Activated T-helper 2 cell treated with anti-CD3 and anti-CD28 coated beads, Interferon-gamma antibody, Interleukin-2, Interleukin-4, amounts not matched to agents 10 μg/mL and 5 μg/mL and 100 μg/mL, durations not matched to agents 14 hours and 24 hours and 36 hours (primary cell): ENCODE data around the gene EYS. TPM values are rescaled to one million over a fixed set of nuclear protein-coding genes. Genes with fewer than 3 reads are reported as not detected.
"Not testable (repeated sequence)": the region's sequence is repeated elsewhere in the genome, so short reads cannot be mapped to it uniquely, and the experiment has no call there.

Source experiments
- DNase-seq: peaks from one replicate; pipeline ENCODE4 v3.0.0; 2021; ENCODE audit warnings: low spot score
- H3K27ac Mint-ChIP-seq: one replicate; pipeline ENCODE4 v1.8.0; 2021; ENCODE audit warnings: mixed read lengths
- H3K27me3 Mint-ChIP-seq: one replicate; pipeline ENCODE4 v1.8.0; 2021; ENCODE audit warnings: low read depth, mixed read lengths
- H3K36me3 Mint-ChIP-seq: one replicate; pipeline ENCODE4 v1.8.0; 2021; ENCODE audit warnings: low read depth, mixed read lengths
- H3K4me1 Mint-ChIP-seq: one replicate; pipeline ENCODE4 v1.8.0; 2021; ENCODE audit warnings: low read depth, mixed read lengths
- H3K4me3 Mint-ChIP-seq: one replicate; pipeline ENCODE4 v1.8.0; 2021; ENCODE audit warnings: low read depth, mild to moderate bottlenecking, moderate library complexity, mixed read lengths
- H3K9me3 Mint-ChIP-seq: one replicate; pipeline ENCODE4 v1.8.0; 2021; ENCODE audit warnings: mixed read lengths
- intact Hi-C: fragments of 100-400 bp; cut with micrococcal nuclease; formaldehyde crosslinking; loops from one replicate; pipeline ENCODE4 v1.15.1; 2023
- total RNA-seq: library from RNA; stranded (reverse); gene quantifications from 2 replicates; pipeline ENCODE4 v1.2.3, GENCODE V29; 2022

Gene EYS
- total RNA-seq, 1 donor from 2014 or later, result not detected

GRCh38 chr6:63773200-63773599 is 1933.8 kb downstream of the EYS start:
- Mint-ChIP-seq H3K36me3 (no peaks in the 10 kb centered on the region), H3K4me3 (no peak overlapping the region), H3K4me1 (no peaks in the 10 kb centered on the region), H3K9me3 (no peaks in the 10 kb centered on the region), H3K27me3 (peaks cover 19% of the 10 kb centered on the region), H3K27ac (no peak overlapping the region)
- intact Hi-C loops, result no loop called here
- no peak for DNase-seq

- Mint-ChIP-seq H3K27me3 (peaks cover 5% of the 10 kb centered on the region), H3K4me3 (no peak overlapping the region), H3K4me1 (no peaks in the 10 kb centered on the region), H3K36me3 (no peaks in the 10 kb centered on the region), H3K9me3 (no peaks in the 10 kb centered on the region), H3K27ac (no peak overlapping the region)
- intact Hi-C loops, result no loop called here
- no peak for DNase-seq
These were observed 1941.2 kb downstream of the EYS start for GRCh38 chr6:63765828-63766227.

DNA sequence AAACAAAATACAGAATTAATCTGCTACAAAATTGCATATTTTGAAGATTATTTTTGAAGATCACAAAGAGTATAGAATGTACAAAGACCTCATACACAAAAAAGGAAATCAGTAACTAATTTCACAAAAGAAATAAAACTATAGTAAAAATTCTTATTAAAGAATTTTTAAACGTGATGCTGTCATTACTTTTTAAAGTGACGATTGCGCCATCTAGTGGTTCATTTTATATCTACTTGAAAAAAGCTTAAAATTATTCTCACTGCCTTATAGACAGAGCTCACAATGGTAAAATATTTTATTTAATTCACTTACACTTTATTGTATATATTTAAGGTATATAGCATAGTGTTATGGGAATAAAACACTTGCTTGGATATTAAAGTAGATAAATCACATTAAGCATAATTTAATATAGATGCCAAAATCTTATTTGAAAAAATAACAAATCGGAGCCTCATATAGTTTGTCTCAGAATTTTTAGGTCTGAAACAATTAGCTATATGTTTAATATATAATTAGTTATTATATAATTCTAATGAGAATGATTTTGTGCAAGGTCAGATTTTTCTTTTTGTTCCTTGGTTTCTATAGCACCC is 1942.6 kb downstream of the EYS start:
- H3K36me3 Mint-ChIP-seq, result no peaks in the 10 kb centered on the region
- H3K27me3 Mint-ChIP-seq, result peaks cover 6% of the 10 kb centered on the region
- H3K9me3 Mint-ChIP-seq, result no peaks in the 10 kb centered on the region
- no peaks in the 10 kb centered on the region for H3K4me1 Mint-ChIP-seq
- intact Hi-C loops, result loop anchor here (1.0 kb wide), 2 partner anchors 166 to 412 kb away; no protein-coding TSS in a partner anchor
- no peak overlapping the region for H3K4me3 Mint-ChIP-seq
- DNase-seq, result no peak
- no peak overlapping the region for H3K27ac Mint-ChIP-seq

DNA sequence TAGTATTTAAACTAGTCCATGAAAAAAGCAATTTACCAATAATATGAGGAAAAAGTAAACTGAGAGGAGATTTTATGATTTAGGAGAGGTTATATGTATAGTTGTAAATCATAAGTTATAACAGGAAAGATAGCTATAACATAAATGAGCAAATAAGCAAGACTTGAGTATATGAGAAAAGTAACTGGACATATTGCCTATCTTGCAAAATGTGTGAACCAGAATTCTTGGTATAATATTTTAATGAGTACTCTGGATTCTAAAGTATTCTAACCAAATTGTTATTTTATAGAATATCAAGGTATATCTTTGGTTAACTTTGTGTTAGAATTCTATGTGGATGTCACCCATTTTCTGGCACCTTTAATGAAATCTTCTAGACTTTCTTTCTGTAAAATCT is 1946.8 kb downstream of the EYS start:
- no peak for DNase-seq
- intact Hi-C loops, result no loop called here
- Mint-ChIP-seq H3K27me3 (peaks cover 3% of the 10 kb centered on the region), H3K36me3 (no peaks in the 10 kb centered on the region), H3K4me1 (no peaks in the 10 kb centered on the region), H3K9me3 (peaks cover 15% of the 10 kb centered on the region), H3K27ac (no peak overlapping the region), H3K4me3 (no peak overlapping the region)

DNA sequence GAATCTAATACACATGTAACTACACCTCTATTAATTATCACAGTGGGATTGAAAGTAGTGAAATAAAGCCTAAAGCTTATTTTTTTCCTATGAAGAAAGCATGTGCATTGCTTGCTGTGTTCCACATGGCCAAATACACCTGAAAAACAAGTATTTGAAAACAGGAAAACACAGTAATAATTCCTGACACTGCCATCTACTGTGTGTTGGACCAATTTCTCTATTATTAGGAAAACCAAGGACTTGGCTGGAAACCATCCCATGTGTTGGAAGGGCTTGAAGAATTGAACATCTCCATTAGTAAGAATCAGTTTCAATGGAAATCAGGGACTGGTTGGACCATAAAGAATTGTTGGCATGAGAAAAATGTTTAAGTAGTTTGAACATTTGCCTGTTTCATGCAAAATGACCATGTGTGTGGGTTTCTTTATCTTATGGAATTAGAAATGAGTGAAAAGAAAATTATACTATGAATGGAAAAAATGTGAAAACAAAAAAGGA is 1947.4 kb downstream of the EYS start:
- H3K4me3 Mint-ChIP-seq, result no peak overlapping the region
- H3K27me3 Mint-ChIP-seq, result peaks cover 3% of the 10 kb centered on the region
- no peaks in the 10 kb centered on the region for H3K4me1 Mint-ChIP-seq
- intact Hi-C loops, result loop anchor here (10.0 kb wide), 1 partner anchor 65 kb away; no protein-coding TSS in a partner anchor
- H3K36me3 Mint-ChIP-seq, result no peaks in the 10 kb centered on the region
- no peak overlapping the region for H3K27ac Mint-ChIP-seq
- DNase-seq, result no peak
- peaks cover 15% of the 10 kb centered on the region for H3K9me3 Mint-ChIP-seq

GRCh38 chr6:63757826-63758225 is 1949.2 kb downstream of the EYS start:
- peaks cover 15% of the 10 kb centered on the region for H3K9me3 Mint-ChIP-seq
- intact Hi-C loops, result loop anchor here (10.0 kb wide), 1 partner anchor 63 kb away; no protein-coding TSS in a partner anchor
- H3K4me3 Mint-ChIP-seq, result no peak overlapping the region
- no peaks in the 10 kb centered on the region for H3K4me1 Mint-ChIP-seq
- DNase-seq, result no peak
- H3K27ac Mint-ChIP-seq, result no peak overlapping the region
- no peaks in the 10 kb centered on the region for H3K36me3 Mint-ChIP-seq
- peaks cover 2% of the 10 kb centered on the region for H3K27me3 Mint-ChIP-seq

- H3K27ac Mint-ChIP-seq, H3K4me1 Mint-ChIP-seq, H3K4me3 Mint-ChIP-seq, DNase-seq, H3K27me3 Mint-ChIP-seq, H3K36me3 Mint-ChIP-seq: not testable (repeated sequence)
- intact Hi-C loops, result loop anchor here (10.0 kb wide), 1 partner anchor 62 kb away; no protein-coding TSS in a partner anchor
- peaks cover 15% of the 10 kb centered on the region for H3K9me3 Mint-ChIP-seq
These were observed 1949.8 kb downstream of the EYS start for GRCh38 chr6:63757275-63757674.

GRCh38 chr6:63750400-63750799 is 1956.6 kb downstream of the EYS start:
- peaks cover 4% of the 10 kb centered on the region for H3K9me3 Mint-ChIP-seq
- H3K27ac Mint-ChIP-seq, result no peak overlapping the region
- H3K36me3 Mint-ChIP-seq, result no peaks in the 10 kb centered on the region
- no peaks in the 10 kb centered on the region for H3K4me1 Mint-ChIP-seq
- H3K27me3 Mint-ChIP-seq, result peaks cover 3% of the 10 kb centered on the region
- DNase-seq, result no peak
- H3K4me3 Mint-ChIP-seq, result no peak overlapping the region
- intact Hi-C loops, result loop anchor here (10.0 kb wide), 1 partner anchor 56 kb away; no protein-coding TSS in a partner anchor

DNA sequence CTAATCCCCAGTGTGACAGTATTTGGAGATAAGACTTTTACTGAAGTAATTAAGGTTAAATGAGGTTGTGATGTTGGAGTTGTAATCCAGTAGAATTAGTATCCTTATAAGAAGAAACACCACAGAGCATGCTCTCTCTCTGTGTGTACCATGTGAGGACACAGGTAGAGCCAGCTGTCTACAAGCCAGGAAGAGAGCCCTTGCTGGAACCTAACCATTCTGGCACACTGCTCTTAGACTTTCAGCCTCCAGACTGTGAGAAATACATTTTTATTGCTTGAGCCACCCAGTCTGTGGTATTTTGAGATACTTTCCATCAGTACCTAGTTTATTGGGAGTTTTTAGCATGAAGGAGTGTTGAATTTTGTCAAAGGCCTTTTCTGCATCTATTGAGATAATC is 1961.2 kb downstream of the EYS start:
- Mint-ChIP-seq H3K4me3 (no peak overlapping the region), H3K27me3 (peaks cover 3% of the 10 kb centered on the region), H3K36me3 (no peaks in the 10 kb centered on the region), H3K27ac (no peak overlapping the region), H3K9me3 (peaks cover 4% of the 10 kb centered on the region), H3K4me1 (no peaks in the 10 kb centered on the region)
- DNase-seq, result no peak
- intact Hi-C loops, result no loop called here

DNA sequence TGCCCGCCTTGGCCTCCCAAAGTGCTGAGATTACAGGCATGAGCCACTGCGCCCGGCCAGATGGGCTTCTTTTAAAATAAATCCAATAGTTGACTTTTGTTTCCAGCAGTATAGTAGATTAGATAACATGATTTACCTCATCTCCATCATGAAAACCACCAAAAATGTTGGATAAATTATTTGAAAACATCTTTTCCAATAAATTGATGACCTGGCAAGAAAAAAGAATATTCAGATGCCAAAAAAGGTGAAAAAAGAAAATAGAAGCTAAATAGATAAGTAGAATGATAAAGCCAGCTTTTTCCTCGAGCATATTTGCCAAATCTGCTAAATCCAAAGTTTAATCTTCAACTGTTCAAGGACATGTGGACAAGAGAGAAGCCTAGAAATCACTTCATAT is 1962.2 kb downstream of the EYS start:
- no peak for DNase-seq
- Mint-ChIP-seq H3K27me3 (peaks cover 3% of the 10 kb centered on the region), H3K27ac (no peak overlapping the region), H3K4me3 (no peak overlapping the region), H3K36me3 (no peaks in the 10 kb centered on the region), H3K4me1 (no peaks in the 10 kb centered on the region), H3K9me3 (peaks cover 4% of the 10 kb centered on the region)
- intact Hi-C loops, result no loop called here

DNA sequence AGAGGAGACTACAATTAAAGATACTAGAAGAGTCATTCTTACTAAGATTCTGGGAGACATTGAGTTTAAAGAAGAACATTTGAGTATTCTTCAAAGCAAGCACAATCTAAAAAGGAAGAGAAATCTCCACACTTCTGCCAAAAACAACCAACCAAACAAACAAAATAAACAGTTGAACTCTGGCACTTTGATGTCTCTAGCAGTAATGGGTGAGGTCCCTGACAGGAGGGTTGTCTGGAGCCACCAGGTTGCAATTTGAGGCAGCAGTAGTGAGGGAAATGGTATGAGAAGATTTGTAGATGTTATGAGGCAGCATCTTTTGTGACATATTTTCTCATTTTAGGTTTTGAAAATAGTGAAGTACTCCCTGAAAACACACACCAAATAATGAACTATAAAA is 1963.3 kb downstream of the EYS start:
- intact Hi-C loops, result no loop called here
- no peaks in the 10 kb centered on the region for H3K36me3 Mint-ChIP-seq
- H3K4me1 Mint-ChIP-seq, result no peaks in the 10 kb centered on the region
- no peak overlapping the region for H3K27ac Mint-ChIP-seq
- DNase-seq, result no peak
- H3K9me3 Mint-ChIP-seq, result peaks cover 4% of the 10 kb centered on the region
- peaks cover under 1% of the 10 kb centered on the region for H3K27me3 Mint-ChIP-seq
- H3K4me3 Mint-ChIP-seq, result no peak overlapping the region

- no peaks in the 10 kb centered on the region for H3K36me3 Mint-ChIP-seq
- H3K27ac Mint-ChIP-seq, result no peak overlapping the region
These were observed 1965.0 kb downstream of the EYS start for GRCh38 chr6:63742060-63742459.

DNA sequence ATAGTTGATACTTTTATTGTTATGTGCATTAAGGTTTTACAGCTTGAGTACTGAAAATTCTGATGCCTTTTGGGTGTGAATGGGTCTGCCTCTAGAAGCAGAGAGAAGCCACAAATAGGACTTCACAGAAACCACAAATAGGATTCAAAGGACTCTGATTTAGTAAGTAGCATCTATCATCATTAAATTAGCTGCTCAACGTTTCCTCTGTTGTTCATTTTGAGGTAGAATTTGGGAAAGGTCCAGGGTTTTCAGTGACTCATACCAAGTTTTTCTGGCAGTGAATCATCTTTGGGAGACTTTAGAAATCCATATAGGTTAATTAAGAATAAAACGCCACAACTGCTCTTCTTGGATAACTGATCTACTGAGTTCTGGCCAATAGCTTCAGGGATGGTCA is 1966.3 kb downstream of the EYS start:
- H3K4me1 Mint-ChIP-seq, result no peaks in the 10 kb centered on the region
- H3K4me3 Mint-ChIP-seq, result no peak overlapping the region
- DNase-seq, result no peak
- H3K27me3 Mint-ChIP-seq, result no peaks in the 10 kb centered on the region
- no peaks in the 10 kb centered on the region for H3K9me3 Mint-ChIP-seq
- intact Hi-C loops, result no loop called here
- no peak overlapping the region for H3K27ac Mint-ChIP-seq
- no peaks in the 10 kb centered on the region for H3K36me3 Mint-ChIP-seq

More at GRCh38 chr6:63742060-63742459, 1965.0 kb downstream of the EYS start:
- intact Hi-C loops, result no loop called here
- DNase-seq, result no peak
- Mint-ChIP-seq H3K4me3 (no peak overlapping the region), H3K9me3 (peaks cover 4% of the 10 kb centered on the region), H3K4me1 (no peaks in the 10 kb centered on the region), H3K27me3 (no peaks in the 10 kb centered on the region)
